B cell (primary cell): Measurements from ENCODE around the gene LRRC63. TPM values are rescaled to one million over a fixed set of nuclear protein-coding genes. Genes with fewer than 3 reads are reported as not detected.
"Not testable (repeated sequence)": the region's sequence is repeated elsewhere in the genome, so short reads cannot be mapped to it uniquely, and the experiment has no call there.

ENCODE experiments used
- ATAC-seq: fragments of 200-7000 bp; cut with Tn5 transposase; one replicate; pipeline ENCODE4 v1.10.0; 2021; ENCODE audit warnings: low read depth, mild to moderate bottlenecking, moderate number of reproducible peaks, moderate library complexity
- CTCF ChIA-PET: fragments of 350-600 bp; sonication (Branson Sonifier 250); formaldehyde crosslinking; loops from one replicate; lab custom pipeline; 2021; ENCODE audit warnings: antibody characterized with exemption, inconsistent platforms; lab: Charles Lee
- POLR2A ChIA-PET: fragments of 350-600 bp; sonication (Branson Sonifier 250); formaldehyde crosslinking; loops from one replicate; lab custom pipeline; 2021; ENCODE audit warnings: antibody characterized with exemption; lab: Charles Lee
- DNase-seq: peaks from one replicate; pipeline ENCODE4 v3.0.0; 2013
- H2AFZ ChIP-seq: 2 replicates; pipeline ENCODE4 v1.6.1; 2012; ENCODE audit warnings: mild to moderate bottlenecking, low read depth, low read length; ENCODE audit not compliant: insufficient read depth, poor library complexity, severe bottlenecking
- H3K27ac ChIP-seq, 2 donors: 1 replicate in 1 of 2; 2 replicates in 1 of 2; pipeline ENCODE4 v1.5.1; 2012 to 2013; ENCODE audit warnings: low read length in 2 of 2, mild to moderate bottlenecking in 2 of 2, moderate library complexity in 1 of 2
- H3K27me3 ChIP-seq, 4 experiments: fragments of 200-600 bp in 1 of 4; sonication (generic) in 1 of 4; replicated peaks in 1 of 4; 1 replicate in 2 of 4; 2 replicates in 2 of 4; pipeline versions ENCODE4 v1.6.1 to v1.7.0; 2013 to 2016; ENCODE audit warnings: low read length in 3 of 4, mild to moderate bottlenecking in 2 of 4, mixed read lengths in 1 of 4, moderate library complexity in 1 of 4; ENCODE audit not compliant: insufficient read depth in 4 of 4, control insufficient read depth in 3 of 4; ENCODE audit errors: control extremely low read depth in 1 of 4
- H3K36me3 ChIP-seq, 2 experiments: replicated peaks in 1 of 2; 1 replicate in 1 of 2; 2 replicates in 1 of 2; pipeline versions ENCODE4 v1.6.1 to v1.7.1; 2013; ENCODE audit warnings: low read length in 1 of 2; ENCODE audit not compliant: insufficient read depth in 2 of 2, control insufficient read depth in 1 of 2; ENCODE audit errors: control extremely low read depth in 1 of 2, extremely low read depth in 1 of 2
- H3K4me1 ChIP-seq, 2 donors: fragments of 200-600 bp in 1 of 2; sonication (generic) in 1 of 2; 1 replicate in 1 of 2; 2 replicates in 1 of 2; pipeline versions ENCODE4 v1.5.1 to v1.6.1; 2013 to 2017; ENCODE audit warnings: low read length in 2 of 2; ENCODE audit not compliant: control insufficient read depth in 2 of 2, insufficient read depth in 2 of 2
- H3K4me2 ChIP-seq: replicated peaks from 2 replicates; pipeline ENCODE3; 2012; ENCODE audit warnings: mild to moderate bottlenecking, low read depth, low read length; ENCODE audit not compliant: poor library complexity, severe bottlenecking
- H3K4me3 ChIP-seq, 5 experiments: fragments of 200-600 bp in 1 of 5; sonication (generic) in 1 of 5; 1 replicate in 3 of 5; 2 replicates in 2 of 5; pipeline versions ENCODE4 v1.5.1 to v1.7.0; 2011 to 2016; ENCODE audit warnings: low read length in 4 of 5, mild to moderate bottlenecking in 4 of 5, low read depth in 2 of 5, control low read depth in 1 of 5, moderate library complexity in 1 of 5; ENCODE audit not compliant: insufficient read depth in 1 of 5; ENCODE audit errors: control extremely low read depth in 1 of 5, extremely low read depth in 1 of 5
- H3K79me2 ChIP-seq: fragments of 200-600 bp; sonication (generic); one replicate; pipeline ENCODE4 v1.6.0; 2016; ENCODE audit warnings: low read length; ENCODE audit not compliant: control insufficient read depth, insufficient read depth
- H3K9ac ChIP-seq: fragments of 200-600 bp; sonication (generic); 2 replicates; pipeline ENCODE4 v1.6.1; 2017; ENCODE audit warnings: mild to moderate bottlenecking, low read length, moderate library complexity
- H3K9me3 ChIP-seq, 3 donors: one replicate each; pipeline versions ENCODE4 v1.6.1 to v1.7.1; 2013; ENCODE audit warnings: low read length in 2 of 3; ENCODE audit not compliant: control insufficient read depth in 2 of 3, insufficient read depth in 1 of 3; ENCODE audit errors: control extremely low read depth in 1 of 3
- H4K20me1 ChIP-seq: 2 replicates; pipeline ENCODE4 v1.6.0; 2012; ENCODE audit warnings: mild to moderate bottlenecking, low read length; ENCODE audit not compliant: insufficient read depth, control insufficient read depth, poor library complexity, severe bottlenecking
- H3K27ac Mint-ChIP-seq: one replicate; pipeline ENCODE4 v1.8.0; 2021; ENCODE audit warnings: mixed read lengths
- H3K27me3 Mint-ChIP-seq: one replicate; pipeline ENCODE4 v1.8.0; 2021; ENCODE audit warnings: mixed read lengths
- H3K4me1 Mint-ChIP-seq: one replicate; pipeline ENCODE4 v1.8.0; 2021; ENCODE audit warnings: mixed read lengths
- H3K4me3 Mint-ChIP-seq: one replicate; pipeline ENCODE4 v1.8.0; 2021; ENCODE audit warnings: mixed read lengths
- H3K9me3 Mint-ChIP-seq: one replicate; pipeline ENCODE4 v1.8.0; 2022; ENCODE audit warnings: mixed read lengths; ENCODE audit not compliant: insufficient read depth
- CTCF ChIP-seq: fragments of 200-600 bp; IDR thresholded peaks from one replicate; pipeline ENCODE4 v1.8.0; 2022; ENCODE audit warnings: antibody characterized with exemption, mild to moderate bottlenecking
- EZH2 ChIP-seq: IDR thresholded peaks from 2 replicates; pipeline ENCODE4 v1.6.1; 2012; ENCODE audit warnings: borderline replicate concordance, low read depth, mild to moderate bottlenecking, moderate library complexity, low read length; ENCODE audit not compliant: insufficient read depth, poor library complexity, severe bottlenecking
- WGBS: methylation state at CpG from one replicate; pipeline ENCODE4 v1.1.5; 2013; ENCODE audit warnings: missing lambda C conversion rate; ENCODE audit not compliant: insufficient coverage; 5-methylcytosine and 5-hydroxymethylcytosine counted together
- intact Hi-C: fragments of 100-400 bp; cut with micrococcal nuclease; formaldehyde crosslinking; loops from one replicate; pipeline ENCODE4 v1.10.0; 2022
- polyA plus RNA-seq: library from polyadenylated mRNA; depleted of rRNA; stranded (reverse); fragments of >200 nt; gene quantifications from 2 replicates; pipeline ENCODE4 v1.2.3, GENCODE V29; 2012
- total RNA-seq, 2 donors: library from RNA; stranded (reverse); fragments of 120-200 nt in 1 of 2; gene quantifications; 1 replicate in 1 of 2; 2 replicates in 1 of 2; pipeline versions ENCODE4 v1.2.3 to v1.2.4, GENCODE V29; 2013 to 2022

LRRC63 gene
- total and polyA plus RNA-seq, 2 donors (not counting 1 experiment from before 2014, with no cell fraction given) = 0.06 to 0.25 TPM

GRCh38 chr13:46220234-46220633 lies 8.5 kb downstream of the LRRC63 start:
- H3K4me3 Mint-ChIP-seq, POLR2A ChIA-PET, CTCF ChIA-PET: not testable (repeated sequence)

GRCh38 chr13:46229251-46229650 lies 17.5 kb downstream of the LRRC63 start:
- no peak for ATAC-seq
- Mint-ChIP-seq H3K9me3 (peaks cover 14% of the 10 kb centered on the region), H3K4me3 (no peak overlapping the region)

More at GRCh38 chr13:46220234-46220633, 8.5 kb downstream of the LRRC63 start:
- H3K4me1 Mint-ChIP-seq, H3K27ac Mint-ChIP-seq, H3K4me1 ChIP-seq, DNase-seq, ATAC-seq, H3K9ac ChIP-seq, H2AFZ ChIP-seq, H3K36me3 ChIP-seq, intact Hi-C loops, H3K27ac ChIP-seq, H4K20me1 ChIP-seq, H3K27me3 ChIP-seq, H3K9me3 Mint-ChIP-seq, H3K4me2 ChIP-seq, H3K4me3 ChIP-seq, H3K79me2 ChIP-seq: not testable (repeated sequence)
- WGBS = no CpG with 5 or more reads among the region's 2 CpGs
- H3K27me3 Mint-ChIP-seq = peaks cover 23% of the 10 kb centered on the region
- H3K9me3 ChIP-seq = peaks cover 0 to 13% (median 8%) of the 10 kb centered on the region in 3 donors

More at GRCh38 chr13:46229251-46229650, 17.5 kb downstream of the LRRC63 start:
- Mint-ChIP-seq H3K4me1 (no peaks in the 10 kb centered on the region), H3K27ac (no peak overlapping the region), H3K27me3 (peaks cover 4% of the 10 kb centered on the region)
- H2AFZ ChIP-seq = no peak overlapping the region
- no peak overlapping the region for H3K4me3 ChIP-seq
- no peaks in the 10 kb centered on the region for H3K4me1 ChIP-seq
- H3K27ac ChIP-seq = no peak overlapping the region
- intact Hi-C loops = no loop called here
- no peak overlapping the region for H3K9ac ChIP-seq
- no peak overlapping the region for H3K4me2 ChIP-seq
- peaks cover 5 to 16% (median 11%) of the 10 kb centered on the region in 3 donors for H3K9me3 ChIP-seq
- no peaks in the 10 kb centered on the region for H3K27me3 ChIP-seq
- POLR2A ChIA-PET = no interaction called here
- no peaks in the 10 kb centered on the region for H3K36me3 ChIP-seq
- H4K20me1 ChIP-seq = no peaks in the 10 kb centered on the region
- DNase-seq = no peak
- CTCF ChIA-PET = no interaction called here
- H3K79me2 ChIP-seq = no peaks in the 10 kb centered on the region
- 100% methylated on average over 1 of the region's 2 CpGs for WGBS
- TF ChIP-seq EZH2 (no peak), CTCF (no peak)
